Measurements from ENCODE around the gene SPTBN2. TPM values are rescaled to one million over a fixed set of nuclear protein-coding genes. Genes with fewer than 3 reads are reported as not detected.

Gene SPTBN2
- 39.2 and 51.2 TPM in 2 replicates for total RNA-seq (2014; rRNA removed; shearing (Covaris generic))

GRCh38 chr11:66728693-66729385 is at the start of gene SPTBN2:
SPTBN2 (minus strand) TSS chr11:66729216; CDS start chr11:66721240, 7,976 bp downstream.
- Histone ChIP-seq H3K4me3 (ENCODE audit: insufficient read depth, low read depth, low read length) (peak within 1 kb of the TSS; percentile 67), H3K27me3 (ENCODE audit: control insufficient read depth, insufficient read depth, low read length) (peaks cover 26% of the 10 kb centered on the region), H3K36me3 (replicated peaks; ENCODE audit: control insufficient read depth, insufficient read depth, low read length) (no peaks in the 10 kb centered on the region)
- peak; percentile 82 for DNase-seq

- no peak overlapping the region for H3K4me3 ChIP-seq (ENCODE audit: insufficient read depth, low read depth, low read length)
- no peaks in the 10 kb centered on the region for H3K36me3 ChIP-seq (replicated peaks; ENCODE audit: control insufficient read depth, insufficient read depth, low read length)
- no peak for DNase-seq
- no peaks in the 10 kb centered on the region for H3K27me3 ChIP-seq (ENCODE audit: control insufficient read depth, insufficient read depth, low read length)
Observed at GRCh38 chr11:66768818-66769217, 39.8 kb upstream of the SPTBN2 start.

- Histone ChIP-seq H3K4me3 (ENCODE audit: insufficient read depth, low read depth, low read length) (no peak overlapping the region), H3K36me3 (replicated peaks; ENCODE audit: control insufficient read depth, insufficient read depth, low read length) (no peaks in the 10 kb centered on the region), H3K27me3 (ENCODE audit: control insufficient read depth, insufficient read depth, low read length) (no peaks in the 10 kb centered on the region)
- no peak for DNase-seq
Observed at GRCh38 chr11:66768088-66768521, 39.1 kb upstream of the SPTBN2 start.

DNA sequence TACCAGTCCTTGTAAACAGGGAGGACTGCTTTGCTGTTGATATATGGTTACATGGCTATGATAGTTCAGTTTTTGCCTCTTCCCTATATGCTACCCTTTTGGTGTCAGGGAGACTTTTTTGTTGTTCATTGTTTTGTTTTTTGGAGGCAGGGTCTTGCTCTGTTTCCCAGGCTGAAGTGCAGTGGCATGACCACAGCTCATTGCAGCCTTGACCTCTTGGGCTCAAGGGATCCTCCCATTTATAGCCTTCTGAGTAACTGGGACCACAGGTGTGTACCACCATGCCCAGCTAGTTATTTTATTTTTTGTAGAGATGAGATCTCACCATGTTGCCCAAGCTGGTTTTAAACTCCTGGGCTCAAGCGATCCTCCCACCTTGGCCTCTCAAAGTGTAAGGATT is 38.6 kb upstream of the SPTBN2 start:
- no peak for DNase-seq
- no peaks in the 10 kb centered on the region for H3K27me3 ChIP-seq (ENCODE audit: control insufficient read depth, insufficient read depth, low read length)
- no peak overlapping the region for H3K4me3 ChIP-seq (ENCODE audit: insufficient read depth, low read depth, low read length)
- H3K36me3 ChIP-seq (replicated peaks; ENCODE audit: control insufficient read depth, insufficient read depth, low read length) = no peaks in the 10 kb centered on the region

DNA sequence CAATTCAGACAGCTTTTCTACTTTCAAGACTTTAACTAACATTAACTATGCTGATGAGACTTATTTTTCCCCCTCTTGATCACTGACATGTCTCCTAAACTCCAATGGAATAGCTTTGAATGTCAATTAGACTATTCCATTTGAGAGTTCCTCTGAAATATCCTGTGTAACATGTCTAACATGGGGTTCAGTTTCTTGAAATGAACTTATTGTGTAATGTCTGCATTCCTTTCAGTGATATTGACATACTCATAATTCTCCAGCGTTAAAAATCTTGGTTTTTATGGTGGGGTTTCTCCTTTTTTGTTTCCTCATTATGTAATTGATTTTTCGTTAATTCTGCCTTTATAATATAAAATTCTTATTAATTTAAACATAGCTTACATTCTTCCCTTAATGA is 37.7 kb upstream of the SPTBN2 start:
- Histone ChIP-seq H3K4me3 (ENCODE audit: insufficient read depth, low read depth, low read length) (no peak overlapping the region), H3K36me3 (replicated peaks; ENCODE audit: control insufficient read depth, insufficient read depth, low read length) (no peaks in the 10 kb centered on the region), H3K27me3 (ENCODE audit: control insufficient read depth, insufficient read depth, low read length) (no peaks in the 10 kb centered on the region)
- no peak for DNase-seq

DNA sequence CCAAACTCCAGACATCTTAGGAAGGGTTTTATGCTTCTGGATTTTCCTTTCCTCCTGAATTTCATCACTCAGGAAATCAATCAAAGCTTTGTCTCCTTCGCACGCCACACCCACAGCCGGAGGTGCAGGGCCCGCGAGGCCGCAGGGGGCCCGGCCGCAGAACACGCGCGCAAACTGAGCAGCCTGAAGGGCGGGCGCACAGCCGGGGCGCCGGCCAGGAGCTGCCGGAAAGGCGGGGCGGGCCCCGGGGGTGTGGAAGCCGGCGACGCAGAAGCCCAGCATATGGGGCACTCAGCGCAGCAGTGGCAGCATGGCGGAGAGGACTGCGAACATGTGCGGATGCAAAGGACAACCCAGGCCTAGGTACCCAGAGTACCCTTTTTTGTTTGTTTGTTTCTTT is 33.1 kb upstream of the SPTBN2 start:
- peak; percentile 32 for DNase-seq
- Histone ChIP-seq H3K36me3 (replicated peaks; ENCODE audit: control insufficient read depth, insufficient read depth, low read length) (no peaks in the 10 kb centered on the region), H3K4me3 (ENCODE audit: insufficient read depth, low read depth, low read length) (no peak overlapping the region), H3K27me3 (ENCODE audit: control insufficient read depth, insufficient read depth, low read length) (no peaks in the 10 kb centered on the region)

- no peaks in the 10 kb centered on the region for H3K36me3 ChIP-seq (replicated peaks; ENCODE audit: control insufficient read depth, insufficient read depth, low read length)
- H3K4me3 ChIP-seq (ENCODE audit: insufficient read depth, low read depth, low read length) = no peak overlapping the region
- no peaks in the 10 kb centered on the region for H3K27me3 ChIP-seq (ENCODE audit: control insufficient read depth, insufficient read depth, low read length)
- DNase-seq = no peak
Observed at GRCh38 chr11:66752148-66752547, 23.1 kb upstream of the SPTBN2 start.

GRCh38 chr11:66749091-66749490 is 20.1 kb upstream of the SPTBN2 start:
- DNase-seq = no peak
- Histone ChIP-seq H3K27me3 (ENCODE audit: control insufficient read depth, insufficient read depth, low read length) (peaks cover 2% of the 10 kb centered on the region; the same call in 1 of the 2 replicates), H3K4me3 (ENCODE audit: insufficient read depth, low read depth, low read length) (no peak overlapping the region), H3K36me3 (replicated peaks; ENCODE audit: control insufficient read depth, insufficient read depth, low read length) (no peaks in the 10 kb centered on the region)

- no peaks in the 10 kb centered on the region for H3K36me3 ChIP-seq (replicated peaks; ENCODE audit: control insufficient read depth, insufficient read depth, low read length)
- no peak for DNase-seq
- H3K27me3 ChIP-seq (ENCODE audit: control insufficient read depth, insufficient read depth, low read length) = peaks cover 2% of the 10 kb centered on the region; the same call in 1 of the 2 replicates
- H3K4me3 ChIP-seq (ENCODE audit: insufficient read depth, low read depth, low read length) = no peak overlapping the region
Observed at GRCh38 chr11:66747480-66747879, 18.5 kb upstream of the SPTBN2 start.

- H3K4me3 ChIP-seq (ENCODE audit: insufficient read depth, low read depth, low read length) = peak overlapping the region; percentile 95
- H3K36me3 ChIP-seq (replicated peaks; ENCODE audit: control insufficient read depth, insufficient read depth, low read length) = no peaks in the 10 kb centered on the region
- no peak for DNase-seq
- H3K27me3 ChIP-seq (ENCODE audit: control insufficient read depth, insufficient read depth, low read length) = peaks cover 2% of the 10 kb centered on the region; the same call in 1 of the 2 replicates
Observed at GRCh38 chr11:66745356-66746235, 16.6 kb upstream of the SPTBN2 start.

GRCh38 chr11:66744485-66745355 is 15.7 kb upstream of the SPTBN2 start:
- Histone ChIP-seq H3K36me3 (replicated peaks; ENCODE audit: control insufficient read depth, insufficient read depth, low read length) (no peaks in the 10 kb centered on the region), H3K4me3 (ENCODE audit: insufficient read depth, low read depth, low read length) (peak overlapping the region; percentile 95), H3K27me3 (ENCODE audit: control insufficient read depth, insufficient read depth, low read length) (peaks cover 2% of the 10 kb centered on the region; the same call in 1 of the 2 replicates)
- peak; percentile 97 for DNase-seq

DNA sequence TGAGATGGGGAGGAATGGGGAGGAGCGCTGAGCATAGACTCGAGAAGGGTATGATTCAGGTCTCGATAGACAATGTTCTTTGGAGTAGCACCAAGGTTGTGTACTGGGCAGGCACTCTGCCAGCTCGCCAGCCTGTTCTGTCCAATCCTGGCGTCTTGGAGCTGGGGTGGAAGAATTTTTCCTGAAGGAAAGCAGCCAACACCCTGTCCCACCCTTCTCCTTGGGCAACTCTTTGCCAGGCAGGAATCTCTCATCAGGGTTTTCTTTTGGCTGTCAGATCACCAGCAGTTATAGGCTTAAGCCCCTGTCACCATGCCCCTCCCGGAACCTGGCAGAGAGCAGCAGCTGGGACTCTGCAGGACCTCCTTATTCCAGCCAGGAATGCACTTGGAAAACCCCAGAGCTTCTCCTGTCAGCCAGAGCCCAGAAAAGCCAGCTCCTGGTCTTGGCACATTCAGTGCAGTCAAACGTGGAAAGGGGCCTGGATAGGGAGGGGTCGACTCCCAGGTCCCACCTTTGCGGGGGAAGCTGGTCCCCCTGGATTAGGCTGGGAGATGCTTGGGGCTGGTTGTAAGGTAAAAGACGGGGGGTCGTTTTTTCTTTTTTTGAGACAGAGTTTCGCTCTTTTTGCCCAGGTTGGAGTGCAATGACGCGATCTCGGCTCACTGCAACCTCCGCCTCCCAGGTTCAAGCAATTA is 14.4 kb upstream of the SPTBN2 start:
- Histone ChIP-seq H3K36me3 (replicated peaks; ENCODE audit: control insufficient read depth, insufficient read depth, low read length) (no peaks in the 10 kb centered on the region), H3K4me3 (ENCODE audit: insufficient read depth, low read depth, low read length) (no peak overlapping the region), H3K27me3 (ENCODE audit: control insufficient read depth, insufficient read depth, low read length) (peaks cover 2% of the 10 kb centered on the region; the same call in 1 of the 2 replicates)
- DNase-seq = peak; percentile 56

DNA sequence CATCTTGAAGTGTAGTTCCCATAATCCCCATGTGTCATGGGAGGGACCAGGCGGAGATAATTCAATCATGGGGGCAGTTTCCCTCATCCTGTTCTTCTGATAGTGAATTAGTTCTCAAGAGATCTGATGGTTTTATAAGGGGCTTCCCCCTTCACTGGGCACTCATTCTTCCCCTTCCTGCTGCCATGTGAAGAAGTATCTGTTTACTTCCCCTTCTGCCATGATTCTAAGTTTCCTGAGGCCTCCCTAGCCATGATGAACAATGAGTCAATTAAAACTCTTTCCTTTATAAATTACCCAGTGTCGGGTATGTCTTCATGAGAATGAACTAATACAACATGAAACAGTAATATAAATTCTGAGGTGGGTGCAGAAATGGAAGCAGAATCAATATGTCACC is 12.1 kb upstream of the SPTBN2 start:
- DNase-seq = no peak
- peaks cover 2% of the 10 kb centered on the region; the same call in 1 of the 2 replicates for H3K27me3 ChIP-seq (ENCODE audit: control insufficient read depth, insufficient read depth, low read length)
- H3K36me3 ChIP-seq (replicated peaks; ENCODE audit: control insufficient read depth, insufficient read depth, low read length) = no peaks in the 10 kb centered on the region

GRCh38 chr11:66739983-66740382 is 11.0 kb upstream of the SPTBN2 start:
- no peak for DNase-seq
- Histone ChIP-seq H3K4me3 (ENCODE audit: insufficient read depth, low read depth, low read length) (no peak overlapping the region), H3K36me3 (replicated peaks; ENCODE audit: control insufficient read depth, insufficient read depth, low read length) (no peaks in the 10 kb centered on the region), H3K27me3 (ENCODE audit: control insufficient read depth, insufficient read depth, low read length) (peaks cover 2% of the 10 kb centered on the region; the same call in 1 of the 2 replicates)

More for the DNA sequence above, 12.1 kb upstream of the SPTBN2 start:
- H3K4me3 ChIP-seq (ENCODE audit: insufficient read depth, low read depth, low read length) = no peak overlapping the region
